HG02678 (cell line): ENCODE results near the gene ZNF385C.

Experiments used
- ATAC-seq: cut with Tn5 transposase; IDR thresholded peaks from one replicate; pipeline ENCODE4 v1.9.1; 2021; ENCODE audit warnings: mild to moderate bottlenecking, moderate library complexity; ENCODE audit not compliant: unreplicated experiment

The ZNF385C gene

GRCh38 chr17:42081516-42082129, 16.6 kb downstream of the ZNF385C start:
- no peak for ATAC-seq

GRCh38 chr17:42079541-42079940, 18.7 kb downstream of the ZNF385C start:
- no peak for ATAC-seq

GRCh38 chr17:42078396-42079043, 19.8 kb downstream of the ZNF385C start:
- no peak for ATAC-seq

GRCh38 chr17:42077755-42078154, 20.5 kb downstream of the ZNF385C start:
- ATAC-seq: no peak

GRCh38 chr17:42076797-42077559, 21.3 kb downstream of the ZNF385C start:
- no peak for ATAC-seq

GRCh38 chr17:42075789-42076188, 22.5 kb downstream of the ZNF385C start:
- ATAC-seq: no peak

GRCh38 chr17:42072323-42073187, 25.7 kb downstream of the ZNF385C start:
- no peak for ATAC-seq

GRCh38 chr17:42071810-42072209, 26.5 kb downstream of the ZNF385C start:
- no peak for ATAC-seq

GRCh38 chr17:42068979-42069378, 29.3 kb downstream of the ZNF385C start:
- no peak for ATAC-seq

- ATAC-seq: no peak
These were observed 30.7 kb downstream of the ZNF385C start for GRCh38 chr17:42067371-42068091.

- no peak for ATAC-seq
These were observed 33.1 kb downstream of the ZNF385C start for GRCh38 chr17:42065201-42065600.

- no peak for ATAC-seq
These were observed 35.6 kb downstream of the ZNF385C start for GRCh38 chr17:42062681-42063080.

GRCh38 chr17:42061646-42062487, 36.4 kb downstream of the ZNF385C start:
- no peak for ATAC-seq

- no peak for ATAC-seq
These were observed 38.0 kb downstream of the ZNF385C start for GRCh38 chr17:42060231-42060630.

- ATAC-seq: no peak
These were observed 38.5 kb downstream of the ZNF385C start for GRCh38 chr17:42059815-42060214.

- no peak for ATAC-seq
These were observed 40.2 kb downstream of the ZNF385C start for GRCh38 chr17:42058063-42058462.

- ATAC-seq: no peak
These were observed 41.6 kb downstream of the ZNF385C start for GRCh38 chr17:42056635-42057034.

GRCh38 chr17:42055496-42055895, 42.8 kb downstream of the ZNF385C start:
- ATAC-seq: no peak

GRCh38 chr17:42055027-42055426, 43.2 kb downstream of the ZNF385C start:
- ATAC-seq: no peak
